Measurements from ENCODE around the gene FREM1. TPM values are rescaled to one million over a fixed set of nuclear protein-coding genes. Genes with fewer than 3 reads are reported as not detected.
"Not testable (repeated sequence)": the region's sequence is repeated elsewhere in the genome, so short reads cannot be mapped to it uniquely, and the experiment has no call there.

Gene FREM1
- total RNA-seq, 4 donors from 2014 or later: 1.3 to 5.0 (median 2.2) TPM

DNA sequence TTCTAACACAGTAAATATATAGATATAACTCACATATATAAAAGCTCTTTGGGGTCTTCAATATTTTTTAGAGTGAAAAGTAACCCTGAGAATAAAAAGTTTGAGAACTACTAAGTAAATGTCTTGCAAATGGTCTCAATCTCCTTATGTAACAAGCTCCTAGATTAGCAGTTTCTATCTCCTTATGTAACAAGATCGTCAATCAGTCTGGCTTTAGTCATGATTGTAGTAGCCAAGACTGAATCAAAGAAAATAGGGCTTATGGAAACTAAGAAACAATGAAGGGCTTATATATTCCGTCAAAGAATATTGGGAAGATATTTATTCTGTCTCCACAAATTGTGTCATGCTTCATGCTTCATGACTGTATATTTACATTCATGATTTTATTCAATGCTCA lies 22.4 kb upstream of the FREM1 start:
- ATAC-seq (ENCODE audit: low FRiP score) (no peak), DNase-seq (ENCODE audit: low spot score) (no peak)
- TF ChIP-seq, protein P1, sequence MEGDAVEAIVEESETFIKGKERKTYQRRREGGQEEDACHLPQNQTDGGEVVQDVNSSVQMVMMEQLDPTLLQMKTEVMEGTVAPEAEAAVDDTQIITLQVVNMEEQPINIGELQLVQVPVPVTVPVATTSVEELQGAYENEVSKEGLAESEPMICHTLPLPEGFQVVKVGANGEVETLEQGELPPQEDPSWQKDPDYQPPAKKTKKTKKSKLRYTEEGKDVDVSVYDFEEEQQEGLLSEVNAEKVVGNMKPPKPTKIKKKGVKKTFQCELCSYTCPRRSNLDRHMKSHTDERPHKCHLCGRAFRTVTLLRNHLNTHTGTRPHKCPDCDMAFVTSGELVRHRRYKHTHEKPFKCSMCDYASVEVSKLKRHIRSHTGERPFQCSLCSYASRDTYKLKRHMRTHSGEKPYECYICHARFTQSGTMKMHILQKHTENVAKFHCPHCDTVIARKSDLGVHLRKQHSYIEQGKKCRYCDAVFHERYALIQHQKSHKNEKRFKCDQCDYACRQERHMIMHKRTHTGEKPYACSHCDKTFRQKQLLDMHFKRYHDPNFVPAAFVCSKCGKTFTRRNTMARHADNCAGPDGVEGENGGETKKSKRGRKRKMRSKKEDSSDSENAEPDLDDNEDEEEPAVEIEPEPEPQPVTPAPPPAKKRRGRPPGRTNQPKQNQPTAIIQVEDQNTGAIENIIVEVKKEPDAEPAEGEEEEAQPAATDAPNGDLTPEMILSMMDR (IDR thresholded peaks at IDR 0.05): no peak

DNA sequence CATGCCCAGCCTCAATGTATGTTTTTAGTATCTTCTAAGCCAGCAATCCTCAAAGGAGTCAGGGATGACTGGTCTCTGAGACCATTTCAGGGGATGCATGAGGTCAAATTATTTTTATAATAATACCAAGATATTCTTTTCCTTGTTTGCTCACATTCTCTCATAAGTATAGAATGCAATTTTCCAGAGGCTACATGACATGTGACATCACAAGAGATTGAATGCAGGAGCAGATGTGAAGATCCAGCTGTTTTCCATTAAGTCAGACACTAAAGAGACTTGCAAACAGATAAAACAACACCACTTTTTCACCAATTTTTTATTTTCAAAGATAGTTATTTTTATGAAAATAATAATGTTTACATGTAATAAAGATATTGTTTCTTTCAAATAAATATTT lies 22.0 kb upstream of the FREM1 start:
- TF ChIP-seq, protein P1 (IDR thresholded peaks at IDR 0.05): no peak
- no peak for ATAC-seq (ENCODE audit: low FRiP score)

DNA sequence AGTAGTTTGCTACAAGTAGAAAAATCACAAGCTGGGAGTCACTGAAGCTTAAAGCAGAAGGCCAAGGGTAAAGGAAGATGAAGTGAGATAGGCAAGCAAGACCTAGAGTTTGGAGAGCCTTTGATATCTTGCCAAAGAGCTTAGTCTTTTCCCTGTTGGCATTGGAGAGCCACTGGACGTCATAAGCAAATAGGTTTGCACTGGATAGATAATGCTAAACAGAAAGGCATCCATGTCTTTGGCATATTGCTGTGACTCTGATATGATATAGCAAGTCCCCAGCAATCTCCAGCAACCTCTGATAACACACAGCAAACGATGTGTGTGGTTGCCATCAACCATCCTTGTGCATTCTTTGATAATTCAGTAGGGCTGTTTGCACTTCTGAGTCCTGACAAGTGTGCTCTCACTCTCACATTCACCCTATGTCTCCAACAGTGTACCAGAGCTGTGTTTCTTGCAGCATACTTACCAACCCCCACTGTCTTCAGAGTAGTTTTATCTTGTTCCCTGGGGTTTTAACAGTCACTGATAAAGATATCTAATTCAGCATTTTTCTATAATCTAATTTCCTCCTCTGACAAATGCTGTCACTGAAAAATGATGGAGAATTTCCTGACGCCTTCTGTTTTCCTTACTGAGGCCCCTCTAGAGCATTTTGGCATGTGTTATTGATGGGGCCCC lies 16.9 kb upstream of the FREM1 start:
- DNase-seq (ENCODE audit: low spot score) (no peak), ATAC-seq (ENCODE audit: low FRiP score) (no peak)
- TF ChIP-seq, protein P1 (IDR thresholded peaks at IDR 0.05): no peak

More for the DNA sequence above, 22.0 kb upstream of the FREM1 start:
- no peak for DNase-seq (ENCODE audit: low spot score)

DNA sequence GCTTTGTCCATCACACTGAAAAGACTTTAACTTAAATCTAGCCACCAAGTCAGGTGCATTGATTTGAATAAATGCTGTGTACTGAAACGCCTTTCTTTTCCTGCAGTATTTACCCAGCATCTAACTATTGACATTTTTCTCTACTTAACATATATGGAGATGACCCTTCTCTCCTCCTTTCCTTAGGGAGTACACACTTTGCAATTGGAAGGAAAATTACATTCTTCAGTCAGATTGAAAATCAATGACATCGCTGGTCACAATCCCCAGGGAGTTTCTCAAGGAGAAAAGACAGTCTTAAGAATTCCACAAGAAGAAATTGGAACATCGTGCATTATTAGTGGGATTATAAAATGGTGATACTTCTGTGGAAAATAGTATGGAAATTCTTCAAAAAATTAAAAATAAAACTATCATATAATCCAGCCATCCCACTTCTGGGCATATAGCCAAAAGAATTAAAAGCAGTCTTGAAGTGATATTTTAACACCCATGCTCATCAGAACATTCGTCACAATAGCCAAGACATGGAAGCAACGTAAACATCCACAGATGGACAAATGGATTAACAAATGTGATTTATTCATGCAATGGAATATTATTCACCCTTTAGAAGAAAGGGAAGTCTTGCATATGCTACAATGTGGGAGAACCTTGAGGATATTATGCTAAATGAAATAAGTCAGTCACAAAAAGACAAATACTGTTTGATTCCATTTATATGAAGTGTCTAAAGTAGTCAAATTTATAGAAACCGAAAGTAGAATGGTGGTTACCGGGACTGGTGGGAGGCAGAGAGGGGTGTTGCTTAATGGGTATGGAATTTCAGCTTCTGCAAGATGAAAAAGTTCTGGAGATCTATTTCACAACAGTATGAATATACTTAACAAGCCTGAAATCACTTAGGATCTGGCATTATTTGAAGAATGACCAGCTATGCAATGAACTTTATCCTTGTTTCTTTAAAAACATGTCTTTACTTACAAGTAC lies 14.3 kb upstream of the FREM1 start:
- peak; percentile 79 for ATAC-seq (ENCODE audit: low FRiP score)
- no peak for DNase-seq (ENCODE audit: low spot score)
- TF ChIP-seq, protein P1 (IDR thresholded peaks at IDR 0.05): no peak

DNA sequence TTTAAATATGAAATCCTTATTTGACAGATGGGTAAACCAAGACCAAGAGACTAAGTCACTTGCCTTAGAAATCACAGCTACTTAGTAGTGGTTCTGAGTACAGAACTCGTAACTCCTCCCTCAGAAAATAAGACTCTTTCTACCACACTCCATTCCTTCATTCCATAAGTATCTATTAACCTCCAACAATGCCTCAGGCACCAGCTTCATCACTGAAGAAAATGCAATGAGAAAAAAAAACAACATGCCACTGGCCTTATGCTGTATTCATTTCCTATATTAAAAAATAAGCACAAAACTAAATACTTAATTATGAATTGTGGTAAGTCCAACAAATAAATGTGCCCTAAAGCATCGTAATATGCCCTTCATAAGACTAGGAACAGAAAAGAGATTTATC lies 13.5 kb upstream of the FREM1 start:
- ATAC-seq (ENCODE audit: low FRiP score): no peak
- TF ChIP-seq, protein P1 (IDR thresholded peaks at IDR 0.05): no peak
- no peak for DNase-seq (ENCODE audit: low spot score)

DNA sequence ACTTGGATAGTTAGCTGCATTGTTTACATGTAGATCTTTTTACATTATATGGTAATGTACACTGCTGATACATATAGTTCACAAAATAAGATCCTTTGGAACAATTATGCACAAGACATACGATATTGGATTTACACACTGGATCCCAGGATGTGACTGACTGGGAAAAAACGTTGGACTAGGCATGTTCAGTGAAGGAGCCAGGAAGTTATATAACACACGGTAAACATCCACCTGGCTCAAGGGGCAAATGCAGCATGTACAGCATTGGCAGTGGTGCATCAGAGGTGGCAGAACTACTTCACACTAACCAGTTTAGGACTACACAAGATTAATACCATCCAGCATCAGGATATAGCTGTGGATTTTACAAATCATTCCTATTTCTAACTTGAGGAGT lies 10.6 kb upstream of the FREM1 start:
- ATAC-seq (ENCODE audit: low FRiP score); DNase-seq (ENCODE audit: low spot score): not testable (repeated sequence)

DNA sequence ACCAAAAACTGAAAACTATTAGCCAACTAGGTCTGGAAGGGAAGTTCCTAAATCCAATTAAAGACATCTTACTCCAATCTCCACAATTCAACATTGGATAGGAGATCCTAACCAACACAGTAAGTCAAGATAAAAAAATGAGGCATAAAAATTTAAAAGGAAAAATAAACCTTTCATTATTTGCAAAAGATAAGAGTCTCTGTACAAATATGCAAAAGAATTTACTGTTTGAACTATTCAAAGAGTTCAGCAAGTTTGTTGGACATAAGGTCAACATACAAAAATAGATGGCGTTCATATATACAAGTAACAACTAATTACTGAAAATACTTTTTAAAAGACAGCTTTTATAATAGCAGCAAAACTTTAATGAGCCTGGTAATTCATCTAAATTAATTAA lies 3.1 kb upstream of the FREM1 start:
- TF ChIP-seq, protein P1 (IDR thresholded peaks at IDR 0.05): no peak
- ATAC-seq (ENCODE audit: low FRiP score): no peak
- DNase-seq (ENCODE audit: low spot score): no peak
